Suprapubic skin (tissue), 4 donors: ENCODE data around the gene PHACTR1.

Experiments
- CTCF ChIP-seq, 2 donors: fragments of 200-600 bp in 1 of 2; fragments of 450-650 bp in 1 of 2; sonication (generic) in 1 of 2; IDR thresholded peaks; one replicate each; pipeline ENCODE4 v1.5.1; 2016 to 2019; ENCODE audit warnings: antibody characterized with exemption in 2 of 2, mild to moderate bottlenecking in 1 of 2, moderate library complexity in 1 of 2
- EP300 ChIP-seq: sonication (generic); formaldehyde crosslinking; IDR thresholded peaks from one replicate; pipeline ENCODE4 v1.6.1; 2017; ENCODE audit warnings: antibody characterized with exemption
- POLR2A ChIP-seq, 2 donors: fragments of 450-650 bp; IDR thresholded peaks; one replicate each; pipeline ENCODE4 v1.6.1; 2017; ENCODE audit warnings: antibody characterized with exemption in 2 of 2, mild to moderate bottlenecking in 2 of 2, moderate library complexity in 2 of 2
- POLR2AphosphoS5 ChIP-seq, 3 donors: sonication (generic); formaldehyde crosslinking; IDR thresholded peaks; one replicate each; pipeline ENCODE4 v1.6.1; 2017; ENCODE audit warnings: antibody characterized with exemption in 3 of 3

GRCh38 chr6:12848964-12849808 is 132.6 kb downstream of the PHACTR1 start:
- TF ChIP-seq CTCF (IDR thresholded peaks at IDR 0.05): no peak
- no peak for TF ChIP-seq POLR2A (IDR thresholded peaks at IDR 0.05)
- no peak for TF ChIP-seq POLR2AphosphoS5 (IDR thresholded peaks at IDR 0.05)
- TF ChIP-seq EP300: no peak
